KBM-7 (cell line): Measurements from ENCODE around the gene NAALADL2.
"Not testable (repeated sequence)": the region's sequence is repeated elsewhere in the genome, so short reads cannot be mapped to it uniquely, and the experiment has no call there.

Experiments
- DNase-seq: peaks from one replicate; pipeline ENCODE4 v3.0.0-alpha.2; 2015
- in situ Hi-C: fragments of 300-500 bp; cut with MboI; formaldehyde crosslinking; loops from 2 replicates; pipeline ENCODE4 v1.14.3; 2020; ENCODE audit warnings: low sequenced_read_pairs, low pct_unique_long_range_greater_than_20kb, mixed read lengths

NAALADL2 gene

GRCh38 chr3:175105066-175105465 lies 245.9 kb downstream of the NAALADL2 start:
- no peak for DNase-seq
- in situ Hi-C loops, result no loop called here

DNA sequence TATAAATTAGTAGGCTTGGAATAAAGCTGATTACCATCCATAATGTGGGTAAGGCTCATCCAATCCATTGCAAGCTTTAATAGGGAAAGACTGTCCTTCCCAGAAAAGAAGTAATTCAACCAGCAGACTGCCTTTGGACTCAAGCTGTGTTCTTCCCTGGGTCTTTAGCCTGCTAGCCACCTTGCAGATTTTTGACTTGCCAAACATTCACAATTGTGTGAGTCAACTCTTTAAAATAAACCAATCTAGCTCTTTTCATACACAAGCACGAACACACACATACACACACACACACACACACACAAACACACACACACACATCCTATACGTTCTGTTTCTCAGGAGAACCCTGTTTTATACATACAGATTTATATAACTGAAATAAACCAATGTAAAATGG lies 248.1 kb downstream of the NAALADL2 start:
- DNase-seq, result no peak
- in situ Hi-C loops, result no loop called here

DNA sequence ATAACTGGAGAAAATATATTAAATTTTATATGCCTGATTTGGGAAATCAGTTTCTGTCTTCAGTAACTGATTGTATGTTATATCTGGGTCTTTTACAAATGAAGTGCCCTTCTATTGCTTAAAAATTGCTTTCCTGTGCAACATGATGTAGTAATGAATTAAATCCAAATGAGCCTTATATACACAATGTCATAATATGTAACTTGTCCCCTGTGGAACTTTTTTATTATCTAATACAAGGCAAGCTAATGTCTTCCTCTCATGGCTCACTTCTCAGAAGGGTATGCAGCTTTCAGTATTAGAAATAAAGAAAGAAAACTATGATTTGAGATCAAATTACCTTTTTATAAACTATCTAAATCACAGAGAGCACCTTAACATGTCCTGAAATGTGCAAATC lies 248.9 kb downstream of the NAALADL2 start:
- in situ Hi-C loops, result no loop called here
- DNase-seq, result no peak

- in situ Hi-C loops, result no loop called here
- no peak for DNase-seq
These were observed 249.5 kb downstream of the NAALADL2 start for GRCh38 chr3:175108613-175109151.

GRCh38 chr3:175111036-175111435 lies 251.9 kb downstream of the NAALADL2 start:
- in situ Hi-C loops, result no loop called here
- no peak for DNase-seq

DNA sequence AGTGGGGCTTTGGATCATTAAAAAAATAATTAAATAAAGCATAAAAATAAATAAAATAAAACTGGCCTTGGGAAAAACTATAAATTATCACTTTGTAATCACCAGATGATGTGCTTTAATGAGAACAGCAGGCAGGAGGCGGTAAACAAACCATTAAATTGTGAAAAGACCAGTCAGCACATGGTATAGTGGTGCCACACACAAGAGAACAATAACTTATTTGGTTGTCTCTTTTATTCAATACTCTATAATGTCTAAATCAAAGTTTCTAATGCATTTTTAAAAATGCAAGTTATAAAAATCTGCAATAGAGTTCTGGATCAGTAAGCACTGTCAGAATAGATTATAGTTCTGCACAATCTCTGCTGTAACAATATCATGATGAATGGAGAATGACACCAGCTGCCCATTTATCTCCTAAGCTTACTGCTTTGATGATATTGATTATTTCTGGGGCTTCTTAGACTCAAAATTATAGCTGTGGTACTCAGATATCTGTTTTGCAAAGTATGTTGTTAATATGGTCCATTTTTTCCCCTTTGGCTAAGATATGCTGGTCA lies 259.3 kb downstream of the NAALADL2 start:
- no peak for DNase-seq
- in situ Hi-C loops, result no loop called here

DNA sequence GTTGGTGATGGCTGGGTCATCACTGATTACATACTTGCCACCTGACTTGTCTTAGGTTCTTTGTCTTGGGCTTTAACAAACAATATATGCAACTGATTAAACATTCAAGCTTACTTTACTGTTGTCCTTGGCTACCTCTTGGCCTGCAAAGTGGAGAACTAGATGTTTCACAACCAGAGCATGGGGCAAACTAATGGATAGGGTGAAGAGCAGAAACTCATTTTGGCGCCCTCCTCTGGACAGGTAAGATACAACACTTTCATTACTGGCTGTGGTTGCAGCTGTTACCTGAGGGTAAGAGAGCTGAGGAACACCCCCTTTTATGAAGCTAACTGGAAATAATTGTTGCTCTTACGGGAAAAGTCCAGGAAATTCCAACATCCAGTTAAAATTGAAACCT lies 262.1 kb downstream of the NAALADL2 start:
- DNase-seq, result no peak
- in situ Hi-C loops, result no loop called here

- DNase-seq, result no peak
These were observed 268.0 kb downstream of the NAALADL2 start for GRCh38 chr3:175127075-175127662.

DNA sequence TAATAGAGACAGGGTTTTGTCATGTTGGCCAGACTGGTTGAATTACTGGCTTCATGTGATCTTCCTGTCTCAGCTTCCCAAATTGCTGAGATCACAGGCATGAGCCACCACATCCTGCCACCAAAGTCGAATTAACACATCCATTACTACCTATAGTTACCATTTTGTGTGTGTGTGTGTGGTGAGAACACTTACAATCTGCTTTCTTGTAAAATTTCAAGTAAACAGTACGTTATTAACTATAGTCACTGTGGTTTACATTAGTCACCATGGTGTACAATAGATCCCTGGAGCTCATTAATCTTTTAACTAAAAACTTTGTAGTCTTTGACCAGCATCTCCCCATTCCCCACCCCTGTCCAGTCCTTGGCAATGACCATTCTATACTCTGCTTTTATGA lies 270.0 kb downstream of the NAALADL2 start:
- in situ Hi-C loops, result no loop called here
- DNase-seq, result no peak

More at GRCh38 chr3:175127075-175127662, 268.0 kb downstream of the NAALADL2 start:
- in situ Hi-C loops, result no loop called here

- no peak for DNase-seq
These were observed 270.4 kb downstream of the NAALADL2 start for GRCh38 chr3:175129571-175129970.

DNA sequence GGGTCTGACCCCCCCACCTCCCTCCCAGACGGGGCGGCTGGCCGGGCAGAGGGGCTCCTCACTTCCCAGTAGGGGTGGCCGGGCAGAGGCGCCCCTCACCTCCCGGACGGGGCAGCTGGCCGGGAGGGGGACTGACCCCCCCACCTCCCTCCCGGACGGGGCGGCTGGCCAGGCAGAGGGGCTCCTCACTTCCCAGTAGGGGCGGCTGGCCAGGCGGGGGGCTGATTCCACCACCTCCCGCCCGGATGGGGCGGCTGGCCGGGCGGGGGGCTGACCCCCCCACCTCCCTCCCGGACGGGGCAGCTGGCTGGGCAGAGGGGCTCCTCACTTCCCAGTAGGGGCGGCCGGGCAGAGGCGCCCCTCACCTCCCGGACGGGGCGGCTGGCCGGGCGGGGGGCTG lies 272.7 kb downstream of the NAALADL2 start:
- in situ Hi-C loops, DNase-seq: not testable (repeated sequence)

More at GRCh38 chr3:175129571-175129970, 270.4 kb downstream of the NAALADL2 start:
- in situ Hi-C loops, result no loop called here

DNA sequence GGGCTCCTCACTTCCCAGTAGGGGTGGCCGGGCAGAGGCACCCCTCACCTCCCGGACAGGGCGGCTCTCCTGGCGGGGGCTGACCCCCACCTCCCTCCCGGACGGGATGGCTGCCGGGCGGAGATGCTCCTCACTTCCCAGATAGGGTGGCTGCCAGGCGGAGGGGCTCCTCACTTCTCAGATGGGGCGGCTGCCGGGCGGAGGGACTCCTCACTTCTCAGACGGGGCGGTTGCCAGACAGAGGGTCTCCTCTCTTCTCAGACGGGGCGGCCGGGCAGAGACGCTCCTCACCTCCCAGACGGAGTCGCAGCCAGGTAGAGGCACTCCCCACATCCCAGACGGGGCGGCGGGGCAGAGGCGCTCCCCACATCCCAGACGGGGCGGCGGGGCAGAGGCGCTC lies 273.6 kb downstream of the NAALADL2 start:
- DNase-seq, result not testable (repeated sequence)

DNA sequence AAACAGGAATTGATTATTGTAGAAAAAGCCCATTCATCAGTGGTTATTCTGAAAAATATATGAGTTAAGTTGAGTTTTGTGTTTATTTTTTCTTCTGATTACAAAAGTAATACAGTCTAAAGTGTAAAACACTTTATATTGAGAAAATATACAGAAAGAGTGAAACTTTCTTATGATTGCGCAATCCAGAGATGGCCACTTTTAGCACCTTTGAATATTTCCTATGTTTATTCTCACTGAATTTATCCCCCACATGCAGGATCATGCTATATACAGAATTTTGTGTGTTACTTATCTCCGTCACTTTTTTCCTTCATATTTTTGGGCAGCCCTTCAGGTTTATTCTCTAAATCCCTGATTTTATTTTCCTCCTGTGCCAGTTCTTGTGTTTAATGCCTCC lies 285.2 kb downstream of the NAALADL2 start:
- DNase-seq, result no peak
- in situ Hi-C loops, result no loop called here

More for the DNA sequence above, 273.6 kb downstream of the NAALADL2 start:
- in situ Hi-C loops, result not testable (repeated sequence)

- in situ Hi-C loops, result no loop called here
- no peak for DNase-seq
These were observed 287.1 kb downstream of the NAALADL2 start for GRCh38 chr3:175146258-175146657.

DNA sequence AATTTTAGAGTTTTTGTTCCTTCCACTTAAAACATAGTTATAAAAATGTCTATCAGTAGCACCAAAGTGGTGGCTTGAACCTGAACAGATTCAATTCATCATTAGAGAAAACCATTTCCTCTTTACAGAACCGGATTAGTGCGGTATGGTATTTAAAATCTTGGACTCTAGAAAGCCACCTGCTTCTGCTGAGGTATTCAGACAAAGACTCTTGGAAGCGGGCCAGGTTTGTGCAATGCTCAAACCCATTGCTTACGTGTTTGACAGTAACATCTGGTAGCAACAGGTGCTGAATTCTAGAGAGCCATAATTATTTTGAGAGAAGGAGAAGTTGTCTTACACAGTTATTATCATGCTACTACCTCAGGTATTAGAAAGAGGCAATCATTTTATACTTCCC lies 290.5 kb downstream of the NAALADL2 start:
- in situ Hi-C loops, result no loop called here
- no peak for DNase-seq

DNA sequence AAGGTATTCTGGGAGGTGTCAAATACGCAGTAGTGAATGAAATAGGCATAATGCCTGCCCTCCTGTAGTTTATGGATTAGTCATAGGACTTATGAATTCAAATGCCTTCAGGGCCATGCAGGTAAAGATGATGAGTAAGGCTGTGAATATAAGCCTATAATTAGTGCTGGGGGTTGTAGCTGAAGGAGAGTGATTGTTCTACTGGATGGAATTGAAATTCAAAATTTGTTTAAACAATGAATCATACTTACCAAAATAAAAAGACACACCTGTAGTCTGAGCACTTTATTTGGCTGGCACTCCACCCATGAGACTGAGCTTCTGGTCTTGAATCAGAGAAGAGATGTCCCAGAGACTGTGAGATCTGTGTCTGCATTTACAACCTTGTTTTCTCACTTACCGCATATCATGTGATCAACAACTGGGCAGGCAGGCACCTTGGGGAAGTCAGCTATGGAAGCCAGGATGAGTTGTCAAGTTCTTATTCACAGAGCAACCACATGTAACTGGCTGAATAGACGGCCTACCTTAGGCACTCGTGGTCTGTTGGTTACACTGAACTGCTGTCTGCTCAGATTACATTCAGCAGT lies 291.8 kb downstream of the NAALADL2 start:
- no peak for DNase-seq
- in situ Hi-C loops, result no loop called here

- in situ Hi-C loops, result no loop called here
- no peak for DNase-seq
These were observed 294.5 kb downstream of the NAALADL2 start for GRCh38 chr3:175153595-175153994.

GRCh38 chr3:175155172-175155571 lies 296.0 kb downstream of the NAALADL2 start:
- in situ Hi-C loops, result no loop called here
- DNase-seq, result no peak

- DNase-seq, result no peak
- in situ Hi-C loops, result no loop called here
These were observed 300.1 kb downstream of the NAALADL2 start for GRCh38 chr3:175159202-175159601.

- no peak for DNase-seq
- in situ Hi-C loops, result no loop called here
These were observed 302.2 kb downstream of the NAALADL2 start for GRCh38 chr3:175161291-175161690.

DNA sequence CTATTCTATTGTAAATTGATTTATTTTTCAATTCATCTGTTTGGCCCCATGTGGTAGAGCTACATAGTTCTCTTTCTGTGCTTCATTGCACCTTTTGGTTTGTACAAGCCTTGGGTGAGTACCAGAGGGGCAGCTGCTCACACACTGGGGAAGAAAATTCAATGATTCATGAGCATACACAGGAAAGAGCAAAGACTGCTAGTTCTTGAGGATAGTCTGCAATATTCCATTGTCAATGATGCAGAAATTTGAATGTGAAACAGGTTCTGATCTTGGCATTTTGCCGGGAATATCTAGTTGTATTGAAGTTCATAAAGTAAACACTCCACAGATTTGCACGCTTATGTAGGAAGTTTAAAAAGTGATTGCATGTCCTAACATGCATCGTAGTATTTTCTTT lies 304.6 kb downstream of the NAALADL2 start:
- DNase-seq, result no peak

More for the DNA sequence above, 304.6 kb downstream of the NAALADL2 start:
- in situ Hi-C loops, result no loop called here
